Measurements from ENCODE around the gene BRSK2. TPM values are rescaled to one million over a fixed set of nuclear protein-coding genes. Genes with fewer than 3 reads are reported as not detected.

Gene BRSK2
- total and polyA plus RNA-seq, 2 experiments from 2014 or later: 4.7 to 13.6 TPM

- Histone ChIP-seq H3K4me2 (no peak overlapping the region), H2AFZ (no peak overlapping the region), H4K20me1 (ENCODE audit: insufficient read depth, poor library complexity, severe bottlenecking) (no peaks in the 10 kb centered on the region), H3K36me3 (replicated peaks; ENCODE audit: insufficient read depth, low read depth) (no peaks in the 10 kb centered on the region), H3K4me3 (no peak overlapping the region), H3K4me1 (ENCODE audit: insufficient read depth) (no peaks in the 10 kb centered on the region), H3K27me3 (no peaks in the 10 kb centered on the region), H3K9me3 (ENCODE audit: low read depth) (no peaks in the 10 kb centered on the region), H3K79me2 (no peaks in the 10 kb centered on the region), H3K9me2 (replicated peaks; ENCODE audit: insufficient read depth) (no peaks in the 10 kb centered on the region), H3K27ac (no peak overlapping the region)
- no peak for DNase-seq (ENCODE audit: low spot score)
- WGBS (ENCODE audit: low lambda C conversion rate, missing lambda C conversion rate): 92% methylated on average over 14 of the region's 14 CpGs
- no peak for TF ChIP-seq EZH2 (IDR thresholded peaks at IDR 0.05; ENCODE audit: borderline replicate concordance)
- TF ChIP-seq EZH2phosphoT487 (IDR thresholded peaks at IDR 0.05; ENCODE audit: low read depth, severe bottlenecking, unreplicated experiment): no peak
- no peak for TF ChIP-seq CTCF (IDR thresholded peaks at IDR 0.05; ENCODE audit: poor library complexity)
These were observed 41.5 kb upstream of the BRSK2 start for GRCh38 chr11:1348146-1348795.

GRCh38 chr11:1348796-1349326 lies 40.9 kb upstream of the BRSK2 start:
- no peak for TF ChIP-seq CTCF (IDR thresholded peaks at IDR 0.05; ENCODE audit: poor library complexity)
- TF ChIP-seq EZH2 (IDR thresholded peaks at IDR 0.05; ENCODE audit: borderline replicate concordance): no peak
- WGBS (ENCODE audit: low lambda C conversion rate, missing lambda C conversion rate): 65% methylated on average over 21 of the region's 25 CpGs
- Histone ChIP-seq H3K27ac (no peak overlapping the region), H3K27me3 (no peaks in the 10 kb centered on the region), H3K4me2 (no peak overlapping the region), H4K20me1 (ENCODE audit: insufficient read depth, poor library complexity, severe bottlenecking) (no peaks in the 10 kb centered on the region), H3K9me3 (ENCODE audit: low read depth) (no peaks in the 10 kb centered on the region), H2AFZ (no peak overlapping the region), H3K79me2 (no peaks in the 10 kb centered on the region), H3K9me2 (replicated peaks; ENCODE audit: insufficient read depth) (no peaks in the 10 kb centered on the region), H3K36me3 (replicated peaks; ENCODE audit: insufficient read depth, low read depth) (no peaks in the 10 kb centered on the region), H3K4me1 (ENCODE audit: insufficient read depth) (no peaks in the 10 kb centered on the region), H3K4me3 (no peak overlapping the region)
- no peak for DNase-seq (ENCODE audit: low spot score)

GRCh38 chr11:1349327-1350041 lies 40.2 kb upstream of the BRSK2 start:
- no peaks in the 10 kb centered on the region for H3K9me3 ChIP-seq (ENCODE audit: low read depth)
- H4K20me1 ChIP-seq (ENCODE audit: insufficient read depth, poor library complexity, severe bottlenecking): no peaks in the 10 kb centered on the region
- no peak overlapping the region for H3K4me2 ChIP-seq
- no peak overlapping the region for H3K4me3 ChIP-seq
- no peaks in the 10 kb centered on the region for H3K9me2 ChIP-seq (replicated peaks; ENCODE audit: insufficient read depth)
- no peak overlapping the region for H2AFZ ChIP-seq
- no peak for DNase-seq (ENCODE audit: low spot score)
- no peaks in the 10 kb centered on the region for H3K4me1 ChIP-seq (ENCODE audit: insufficient read depth)
- WGBS (ENCODE audit: low lambda C conversion rate, missing lambda C conversion rate): 91% methylated on average over 25 of the region's 29 CpGs
- no peaks in the 10 kb centered on the region for H3K36me3 ChIP-seq (replicated peaks; ENCODE audit: insufficient read depth, low read depth)
- H3K27me3 ChIP-seq: no peaks in the 10 kb centered on the region
- TF ChIP-seq EZH2 (IDR thresholded peaks at IDR 0.05; ENCODE audit: borderline replicate concordance): no peak
- TF ChIP-seq EZH2phosphoT487 (IDR thresholded peaks at IDR 0.05; ENCODE audit: low read depth, severe bottlenecking, unreplicated experiment): no peak
- no peak for TF ChIP-seq CTCF (IDR thresholded peaks at IDR 0.05; ENCODE audit: poor library complexity)
- H3K27ac ChIP-seq: no peak overlapping the region
- H3K79me2 ChIP-seq: no peaks in the 10 kb centered on the region
